ENCODE results near the gene AKAP8. TPM values are rescaled to one million over a fixed set of nuclear protein-coding genes. Genes with fewer than 3 reads are reported as not detected.

AKAP8 gene
- total RNA-seq (10 to 100 TPM; 24.9 to 51.3 (median 48.9) TPM), polyA plus RNA-seq (10 to 100 TPM; 13.9 to 24.8 (median 21.9) TPM)
- long read RNA-seq, donor 1: 0 reads
- long read RNA-seq, donor 2, partial matches to known transcripts: 0 of 1 reads
- long read RNA-seq, donor 2, other reads (novel, unspliced or antisense): 0 of 1 reads

DNA sequence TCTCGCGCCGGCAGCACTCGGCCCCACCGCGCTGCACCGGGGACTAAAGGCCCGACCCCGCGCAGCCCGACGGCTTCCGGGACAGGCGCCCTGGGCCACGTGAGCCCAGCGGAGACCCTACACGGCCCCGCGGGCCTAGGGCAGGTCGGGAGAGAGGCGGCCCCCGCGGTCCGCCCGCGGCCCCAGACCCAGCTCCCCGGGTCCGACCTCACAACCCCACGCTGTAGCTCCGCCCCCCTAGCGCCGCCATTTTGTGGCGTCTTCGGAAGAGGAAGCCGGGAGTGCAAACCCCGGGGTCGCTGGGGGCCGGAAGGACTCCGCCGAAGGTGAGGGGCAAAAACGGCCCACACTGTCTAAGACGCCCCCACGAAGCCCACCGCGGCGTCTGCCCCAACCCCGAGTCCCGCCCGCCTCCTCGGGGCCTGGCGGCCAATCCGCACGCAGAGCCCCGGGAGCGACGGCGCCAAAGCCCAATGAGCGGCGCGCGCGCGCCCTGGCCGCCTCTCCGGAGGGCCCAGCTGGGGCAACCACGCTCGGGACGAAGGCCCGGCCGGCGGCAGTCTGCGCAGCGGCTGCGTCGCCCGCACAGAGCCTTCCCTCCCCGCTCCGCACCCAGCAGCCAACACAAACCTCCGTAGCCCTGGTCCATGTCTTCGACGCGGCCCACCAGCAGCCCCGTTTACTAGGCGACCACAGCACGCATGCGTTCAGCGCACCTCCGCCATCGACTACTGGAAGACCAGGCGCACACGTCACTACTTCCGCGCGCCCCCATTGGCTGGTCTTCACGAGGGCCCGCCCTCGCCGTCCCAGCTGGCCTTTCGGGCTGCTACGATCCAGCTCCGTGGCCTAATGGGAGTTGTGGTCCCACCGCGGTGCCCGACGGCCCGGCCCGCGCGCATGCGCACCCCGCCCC, at the start of gene AKAP8:
Gene AKAP8 (minus strand): TSS at position 705 of the 916 bp plus-strand sequence. CDS start 56 bp downstream, at position 649.
- 0 to 1% (median 0%) methylated on average over 31 to 111 of the region's 111 CpGs for WGBS, 5 donors

DNA sequence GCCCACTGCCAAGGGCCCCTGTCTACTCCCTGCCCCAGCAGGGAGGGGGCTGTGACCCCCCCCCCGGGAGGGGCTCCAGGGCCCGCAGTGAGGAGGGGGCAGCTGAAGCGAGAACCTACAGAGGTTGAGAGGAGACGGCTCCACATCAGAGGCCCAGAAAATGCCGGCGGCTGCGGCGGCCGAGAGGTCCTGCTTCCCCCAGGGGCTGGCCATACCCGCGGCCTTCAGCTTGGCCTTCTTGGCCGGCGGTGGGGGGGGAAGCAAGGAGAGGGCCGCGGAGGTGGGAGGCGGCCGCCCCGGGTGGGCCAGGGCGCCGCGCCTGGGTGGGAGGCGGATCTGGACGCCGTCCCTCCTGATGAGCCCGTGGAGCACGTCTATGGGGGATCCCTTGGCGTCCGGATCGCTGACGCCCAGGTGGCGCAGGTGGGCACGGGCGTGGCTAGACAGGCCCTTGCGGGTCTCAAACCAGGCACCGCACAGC, 48.4 kb upstream of the AKAP8 start:
- intact Hi-C loops (cut with DNase I; ENCODE audit: low total_unique reads): no loop called here

More for the DNA sequence above, at the start of gene AKAP8:
- peaks cover 0 to 26% (median 0%) of the 10 kb centered on the region in 6 donors for H3K36me3 ChIP-seq
- no peaks in the 10 kb centered on the region for H3K27me3 ChIP-seq (replicated peaks in 1 of 7)
- H3K9me3 ChIP-seq: no peaks in the 10 kb centered on the region
- TF ChIP-seq, protein P1, sequence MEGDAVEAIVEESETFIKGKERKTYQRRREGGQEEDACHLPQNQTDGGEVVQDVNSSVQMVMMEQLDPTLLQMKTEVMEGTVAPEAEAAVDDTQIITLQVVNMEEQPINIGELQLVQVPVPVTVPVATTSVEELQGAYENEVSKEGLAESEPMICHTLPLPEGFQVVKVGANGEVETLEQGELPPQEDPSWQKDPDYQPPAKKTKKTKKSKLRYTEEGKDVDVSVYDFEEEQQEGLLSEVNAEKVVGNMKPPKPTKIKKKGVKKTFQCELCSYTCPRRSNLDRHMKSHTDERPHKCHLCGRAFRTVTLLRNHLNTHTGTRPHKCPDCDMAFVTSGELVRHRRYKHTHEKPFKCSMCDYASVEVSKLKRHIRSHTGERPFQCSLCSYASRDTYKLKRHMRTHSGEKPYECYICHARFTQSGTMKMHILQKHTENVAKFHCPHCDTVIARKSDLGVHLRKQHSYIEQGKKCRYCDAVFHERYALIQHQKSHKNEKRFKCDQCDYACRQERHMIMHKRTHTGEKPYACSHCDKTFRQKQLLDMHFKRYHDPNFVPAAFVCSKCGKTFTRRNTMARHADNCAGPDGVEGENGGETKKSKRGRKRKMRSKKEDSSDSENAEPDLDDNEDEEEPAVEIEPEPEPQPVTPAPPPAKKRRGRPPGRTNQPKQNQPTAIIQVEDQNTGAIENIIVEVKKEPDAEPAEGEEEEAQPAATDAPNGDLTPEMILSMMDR (IDR thresholded peaks at IDR 0.05 in 8 of 11, conservative IDR thresholded peaks at IDR 0.05 in 3 of 11): peak in 1 of 11 experiments; percentile 19
- TF ChIP-seq POLR2AphosphoS5 (IDR thresholded peaks at IDR 0.05) (peak; percentile 98 to 99 (median 99)), POLR2A (IDR thresholded peaks at IDR 0.05) (peak in 2 of 3 donors; percentile 57 to 76)
- peak; percentile 99 for DNase-seq
- H3K27ac ChIP-seq: peak within 1 kb of the TSS; percentile 95 to 99 (median 97)
- H3K4me1 ChIP-seq: peaks cover 32 to 57% (median 49%) of the 10 kb centered on the region in 6 donors
- H3K4me3 ChIP-seq: peak within 1 kb of the TSS; percentile 87 to 100 (median 98)
- intact Hi-C loops (cut with DNase I; ENCODE audit: low total_unique reads): loop anchor here (10.0 kb wide), 1 partner anchor 115 kb away; no protein-coding TSS in a partner anchor

DNA sequence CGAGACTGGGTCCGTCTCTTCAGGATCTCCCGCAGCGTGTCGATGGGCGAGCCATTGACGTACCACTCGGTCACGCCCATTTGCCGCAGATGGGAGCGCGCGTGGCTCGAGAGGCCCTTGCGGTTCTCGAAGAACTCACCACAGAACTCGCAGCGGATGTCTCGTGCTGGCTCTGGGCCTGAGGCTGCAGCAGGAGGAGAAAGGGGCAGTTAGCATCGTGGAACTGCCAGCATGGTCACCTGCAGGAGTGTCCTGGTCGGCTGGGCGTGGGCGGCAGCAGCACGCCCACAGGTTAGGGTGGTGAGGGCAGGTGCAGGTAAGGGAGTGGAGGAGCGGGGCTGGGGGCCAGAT, 47.7 kb upstream of the AKAP8 start:
- peak; percentile 58 for DNase-seq
- H3K36me3 ChIP-seq: peaks cover 5 to 86% (median 65%) of the 10 kb centered on the region in 6 donors
- H3K27ac ChIP-seq: no peak overlapping the region
- intact Hi-C loops (cut with DNase I; ENCODE audit: low total_unique reads): no loop called here
- peaks cover 16 to 56% (median 41%) of the 10 kb centered on the region in 6 donors for H3K4me1 ChIP-seq
- H3K9me3 ChIP-seq: peaks cover 0 to 8% (median 7%) of the 10 kb centered on the region in 8 donors
- WGBS, 5 donors: 95 to 98% (median 97%) methylated on average over 11 to 25 of the region's 25 CpGs
- TF ChIP-seq, protein P1 (IDR thresholded peaks at IDR 0.05 in 8 of 11, conservative IDR thresholded peaks at IDR 0.05 in 3 of 11): no peak
- TF ChIP-seq POLR2AphosphoS5 (IDR thresholded peaks at IDR 0.05): peak in 1 of 3 donors; percentile 39
- no peak overlapping the region for H3K4me3 ChIP-seq
- no peaks in the 10 kb centered on the region for H3K27me3 ChIP-seq (replicated peaks in 1 of 7)

More for the DNA sequence above, 48.4 kb upstream of the AKAP8 start:
- Histone ChIP-seq H3K4me1 (peaks cover 16 to 58% (median 43%) of the 10 kb centered on the region in 6 donors), H3K36me3 (peaks cover 5 to 79% (median 58%) of the 10 kb centered on the region in 6 donors), H3K27me3 (replicated peaks in 1 of 7) (no peaks in the 10 kb centered on the region), H3K4me3 (no peak overlapping the region), H3K27ac (peak overlapping the region in 5 of 8 donors; percentile 8 to 48 (median 34)), H3K9me3 (peaks cover 0 to 7% (median 5%) of the 10 kb centered on the region in 8 donors)
- 57 to 87% (median 82%) methylated on average over 15 to 35 of the region's 35 CpGs for WGBS, 5 donors
- peak; percentile 64 for DNase-seq
- TF ChIP-seq, protein P1 (IDR thresholded peaks at IDR 0.05 in 8 of 11, conservative IDR thresholded peaks at IDR 0.05 in 3 of 11): no peak
- TF ChIP-seq POLR2A (IDR thresholded peaks at IDR 0.05) (no peak), POLR2AphosphoS5 (IDR thresholded peaks at IDR 0.05) (no peak)

All from spleen (tissue), 13 donors.